Activated T-cell treated with anti-CD3 and anti-CD28 coated beads for 1 hour (primary cell): ENCODE data around the gene RALY.

Experiments used
- DNase-seq: peaks from one replicate; pipeline ENCODE4 v3.0.0-alpha.2; 2020; ENCODE audit warnings: low read depth

RALY gene

GRCh38 chr20:34076952-34077351 is 83.2 kb downstream of the RALY start:
- DNase-seq: no peak

GRCh38 chr20:34078540-34078939 is 84.8 kb downstream of the RALY start:
- no peak for DNase-seq

GRCh38 chr20:34079818-34080217 is 86.1 kb downstream of the RALY start:
- DNase-seq: no peak

- DNase-seq: no peak
Measured at GRCh38 chr20:34082232-34082887, 88.6 kb downstream of the RALY start.

GRCh38 chr20:34083137-34083536 is 89.4 kb downstream of the RALY start:
- DNase-seq: no peak

- no peak for DNase-seq
Measured at GRCh38 chr20:34083781-34084180, 90.1 kb downstream of the RALY start.

GRCh38 chr20:34084227-34084923 is 90.7 kb downstream of the RALY start:
- DNase-seq: no peak

- no peak for DNase-seq
Measured at GRCh38 chr20:34085544-34086040, 91.9 kb downstream of the RALY start.

- no peak for DNase-seq
Measured at GRCh38 chr20:34088305-34089174, 94.8 kb downstream of the RALY start.

GRCh38 chr20:34089175-34089479 is 95.4 kb downstream of the RALY start:
- no peak for DNase-seq

GRCh38 chr20:34089655-34090345 is 96.1 kb downstream of the RALY start:
- DNase-seq: no peak

- no peak for DNase-seq
Measured at GRCh38 chr20:34090645-34091044, 96.9 kb downstream of the RALY start.

- no peak for DNase-seq
Measured at GRCh38 chr20:34091637-34092200, 98.0 kb downstream of the RALY start.

GRCh38 chr20:34093895-34094294 is 100.2 kb downstream of the RALY start:
- no peak for DNase-seq

- no peak for DNase-seq
Measured at GRCh38 chr20:34095825-34096224, 102.1 kb downstream of the RALY start.

- DNase-seq: no peak
Measured at GRCh38 chr20:34096699-34097444, 103.2 kb downstream of the RALY start.

- DNase-seq: no peak
Measured at GRCh38 chr20:34098570-34098969, 104.9 kb downstream of the RALY start.

- DNase-seq: no peak
Measured at GRCh38 chr20:34099675-34100074, 106.0 kb downstream of the RALY start.

GRCh38 chr20:34100576-34100975 is 106.9 kb downstream of the RALY start:
- no peak for DNase-seq

- DNase-seq: no peak
Measured at GRCh38 chr20:34102342-34102741, 108.6 kb downstream of the RALY start.

GRCh38 chr20:34104059-34104458 is 110.3 kb downstream of the RALY start:
- DNase-seq: no peak
